Muscle layer of duodenum (tissue), 2 donors: ENCODE data around the gene KIF26A.

Experiments
- H3K27ac ChIP-seq: one replicate; pipeline ENCODE4 v1.7.0; 2013; ENCODE audit warnings: mild to moderate bottlenecking, low read length
- H3K27me3 ChIP-seq: one replicate; pipeline ENCODE4 v1.7.0; 2013; ENCODE audit warnings: low read depth, mild to moderate bottlenecking, control low read depth, low read length
- H3K36me3 ChIP-seq, 2 donors: one replicate each; pipeline ENCODE4 v1.7.0; 2013; ENCODE audit warnings: low read length in 2 of 2, control low read depth in 1 of 2, mild to moderate bottlenecking in 1 of 2; ENCODE audit not compliant: insufficient read depth in 2 of 2, control insufficient read depth in 1 of 2
- H3K4me1 ChIP-seq, 2 donors: one replicate each; pipeline ENCODE4 v1.7.0; 2013; ENCODE audit warnings: low read length in 2 of 2, mild to moderate bottlenecking in 2 of 2, control low read depth in 1 of 2, moderate library complexity in 1 of 2; ENCODE audit not compliant: insufficient read depth in 2 of 2, control insufficient read depth in 1 of 2
- H3K4me3 ChIP-seq, 2 donors: one replicate each; pipeline ENCODE4 v1.7.0; 2013; ENCODE audit warnings: low read length in 2 of 2, low read depth in 1 of 2, mild to moderate bottlenecking in 1 of 2
- H3K9me3 ChIP-seq, 2 donors: one replicate each; pipeline ENCODE4 v1.7.0; 2013; ENCODE audit warnings: low read length in 2 of 2, control low read depth in 1 of 2, mild to moderate bottlenecking in 1 of 2; ENCODE audit not compliant: control insufficient read depth in 1 of 2
- donor health status: healthy.

Gene KIF26A

GRCh38 chr14:104137297-104138097 is 890 bp upstream of the KIF26A start:
- peaks cover 0 to 41% of the 10 kb centered on the region in 2 donors for H3K4me1 ChIP-seq
- no peaks in the 10 kb centered on the region for H3K9me3 ChIP-seq
- no peaks in the 10 kb centered on the region for H3K36me3 ChIP-seq
- peaks cover 28% of the 10 kb centered on the region for H3K27me3 ChIP-seq
- H3K4me3 ChIP-seq = peak overlapping the region in 1 of 2 donors; percentile 75
- no peak overlapping the region for H3K27ac ChIP-seq

- Histone ChIP-seq H3K4me1 (peaks cover 0 to 41% of the 10 kb centered on the region in 2 donors), H3K27me3 (peaks cover 28% of the 10 kb centered on the region), H3K27ac (no peak overlapping the region)
Measured at GRCh38 chr14:104138718-104139459, 502 bp downstream of the KIF26A start.

GRCh38 chr14:104139460-104140212 is 1.2 kb downstream of the KIF26A start:
- Histone ChIP-seq H3K4me3 (peak overlapping the region; percentile 7 to 75), H3K9me3 (no peaks in the 10 kb centered on the region), H3K36me3 (no peaks in the 10 kb centered on the region), H3K27me3 (peaks cover 28% of the 10 kb centered on the region), H3K4me1 (peaks cover 0 to 41% of the 10 kb centered on the region in 2 donors), H3K27ac (no peak overlapping the region)

More at GRCh38 chr14:104138718-104139459, 502 bp downstream of the KIF26A start:
- no peaks in the 10 kb centered on the region for H3K36me3 ChIP-seq
- peak overlapping the region; percentile 7 to 75 for H3K4me3 ChIP-seq
- no peaks in the 10 kb centered on the region for H3K9me3 ChIP-seq

GRCh38 chr14:104140213-104140462 is 1.8 kb downstream of the KIF26A start:
- H3K4me1 ChIP-seq = peaks cover 0 to 36% of the 10 kb centered on the region in 2 donors
- H3K27me3 ChIP-seq = peaks cover 23% of the 10 kb centered on the region
- H3K4me3 ChIP-seq = no peak overlapping the region
- H3K36me3 ChIP-seq = no peaks in the 10 kb centered on the region
- H3K27ac ChIP-seq = no peak overlapping the region
- no peaks in the 10 kb centered on the region for H3K9me3 ChIP-seq

- Histone ChIP-seq H3K27me3 (peaks cover 17% of the 10 kb centered on the region), H3K4me3 (no peak overlapping the region)
Measured at GRCh38 chr14:104140463-104141331, 2.3 kb downstream of the KIF26A start.

GRCh38 chr14:104141621-104142091 is 3.3 kb downstream of the KIF26A start:
- Histone ChIP-seq H3K27ac (no peak overlapping the region), H3K4me3 (no peak overlapping the region), H3K27me3 (peaks cover 12% of the 10 kb centered on the region), H3K4me1 (peaks cover 0 to 23% of the 10 kb centered on the region in 2 donors), H3K9me3 (no peaks in the 10 kb centered on the region), H3K36me3 (no peaks in the 10 kb centered on the region)

More at GRCh38 chr14:104140463-104141331, 2.3 kb downstream of the KIF26A start:
- Histone ChIP-seq H3K27ac (no peak overlapping the region), H3K9me3 (no peaks in the 10 kb centered on the region), H3K4me1 (peaks cover 0 to 31% of the 10 kb centered on the region in 2 donors), H3K36me3 (no peaks in the 10 kb centered on the region)

- Histone ChIP-seq H3K9me3 (no peaks in the 10 kb centered on the region), H3K27me3 (peaks cover 5% of the 10 kb centered on the region), H3K4me3 (no peak overlapping the region), H3K36me3 (no peaks in the 10 kb centered on the region), H3K27ac (no peak overlapping the region), H3K4me1 (peaks cover 0 to 16% of the 10 kb centered on the region in 2 donors)
Measured at GRCh38 chr14:104142136-104142945, 4.0 kb downstream of the KIF26A start.

- no peaks in the 10 kb centered on the region for H3K36me3 ChIP-seq
- H3K27me3 ChIP-seq = peaks cover 5% of the 10 kb centered on the region
- no peaks in the 10 kb centered on the region for H3K9me3 ChIP-seq
- H3K27ac ChIP-seq = no peak overlapping the region
- H3K4me1 ChIP-seq = peaks cover 0 to 10% of the 10 kb centered on the region in 2 donors
- no peak overlapping the region for H3K4me3 ChIP-seq
Measured at GRCh38 chr14:104142946-104143470, 4.6 kb downstream of the KIF26A start.

- Histone ChIP-seq H3K27me3 (peaks cover 5% of the 10 kb centered on the region), H3K36me3 (no peaks in the 10 kb centered on the region), H3K27ac (no peak overlapping the region), H3K4me1 (peaks cover 0 to 3% of the 10 kb centered on the region in 2 donors), H3K4me3 (no peak overlapping the region), H3K9me3 (no peaks in the 10 kb centered on the region)
Measured at GRCh38 chr14:104143521-104144452, 5.4 kb downstream of the KIF26A start.
